GM18951 (cell line): ENCODE results near the gene MMEL1.

Experiments
- POLR2A ChIP-seq: IDR thresholded peaks from 4 replicates; pipeline ENCODE4 v1.6.1; 2011; ENCODE audit warnings: mild to moderate bottlenecking; ENCODE audit not compliant: insufficient read length, insufficient read depth; ENCODE audit errors: extremely low read depth
- in situ Hi-C: fragments of 300-500 bp; cut with MboI; formaldehyde crosslinking; loops from one replicate; pipeline ENCODE4 v1.12.0; 2022; ENCODE audit warnings: low sequenced_read_pairs, mixed read lengths, inconsistent platforms; ENCODE audit not compliant: unreplicated experiment

MMEL1 gene

GRCh38 chr1:2558420-2558819, 74.4 kb downstream of the MMEL1 start:
- in situ Hi-C loops = loop anchor here (25.0 kb wide), 1 partner anchor 371 kb away; the partner anchor contains the start of gene FAAP20
- no peak for TF ChIP-seq POLR2A

- no peak for TF ChIP-seq POLR2A
Measured at GRCh38 chr1:2557482-2558400, 75.1 kb downstream of the MMEL1 start.

GRCh38 chr1:2556678-2557481, 75.9 kb downstream of the MMEL1 start:
- in situ Hi-C loops = loop anchor here (25.0 kb wide), 1 partner anchor 370 kb away; the partner anchor contains the start of gene FAAP20
- peak; percentile 67 for TF ChIP-seq POLR2A

More at GRCh38 chr1:2557482-2558400, 75.1 kb downstream of the MMEL1 start:
- in situ Hi-C loops = loop anchor here (25.0 kb wide), 1 partner anchor 370 kb away; the partner anchor contains the start of gene FAAP20

- peak; percentile 65 for TF ChIP-seq POLR2A
- in situ Hi-C loops = loop anchor here (25.0 kb wide), 1 partner anchor 369 kb away; the partner anchor contains the start of gene FAAP20
Measured at GRCh38 chr1:2556277-2556677, 76.5 kb downstream of the MMEL1 start, which contains the start of gene TNFRSF14. Gene TNFRSF14, plus strand, starts transcription at chr1:2556371. Its CDS starts 294 bp downstream, at chr1:2556665.

- in situ Hi-C loops = loop anchor here (25.0 kb wide), 1 partner anchor 368 kb away; the partner anchor contains the start of gene FAAP20
- peak; percentile 59 for TF ChIP-seq POLR2A
Measured at GRCh38 chr1:2555634-2556276, 77.1 kb downstream of the MMEL1 start.

- TF ChIP-seq POLR2A = no peak
- in situ Hi-C loops = loop anchor here (25.0 kb wide), 1 partner anchor 368 kb away; the partner anchor contains the start of gene FAAP20
Measured at GRCh38 chr1:2554621-2555387, 78.0 kb downstream of the MMEL1 start.

- in situ Hi-C loops = loop anchor here (25.0 kb wide), 1 partner anchor 367 kb away; the partner anchor contains the start of gene FAAP20
- TF ChIP-seq POLR2A = no peak
Measured at GRCh38 chr1:2553871-2554620, 78.8 kb downstream of the MMEL1 start.

GRCh38 chr1:2553076-2553475, 79.7 kb downstream of the MMEL1 start:
- in situ Hi-C loops = loop anchor here (25.0 kb wide), 1 partner anchor 366 kb away; the partner anchor contains the start of gene FAAP20

GRCh38 chr1:2552189-2552588, 80.6 kb downstream of the MMEL1 start:
- in situ Hi-C loops = loop anchor here (25.0 kb wide), 1 partner anchor 365 kb away; the partner anchor contains the start of gene FAAP20
- TF ChIP-seq POLR2A = no peak

- in situ Hi-C loops = loop anchor here (25.0 kb wide), 1 partner anchor 364 kb away; the partner anchor contains the start of gene FAAP20
Measured at GRCh38 chr1:2551544-2551943, 81.3 kb downstream of the MMEL1 start.

- in situ Hi-C loops = loop anchor here (25.0 kb wide), 1 partner anchor 363 kb away; the partner anchor contains the start of gene FAAP20
Measured at GRCh38 chr1:2550309-2550861, 82.4 kb downstream of the MMEL1 start.

- in situ Hi-C loops = loop anchor here (25.0 kb wide), 2 partner anchors 137 to 362 kb away; partner anchors contain the start of genes FAAP20 and PEX10
Measured at GRCh38 chr1:2549367-2550029, 83.3 kb downstream of the MMEL1 start.
